Prostate gland (tissue), 2 donors: ENCODE results near the gene CPED1. TPM values are rescaled to one million over a fixed set of nuclear protein-coding genes. Genes with fewer than 3 reads are reported as not detected.
"Not testable (repeated sequence)": the region's sequence is repeated elsewhere in the genome, so short reads cannot be mapped to it uniquely, and the experiment has no call there.

Experiments used
- DNase-seq: peaks from one replicate; pipeline ENCODE4 v3.0.0-alpha.2; 2019; ENCODE audit warnings: low spot score
- H3K27ac ChIP-seq, 2 donors: fragments of 200-600 bp; sonication (generic); 2 replicates each; pipeline ENCODE4 v1.5.1; 2017 to 2019
- H3K27me3 ChIP-seq: fragments of 200-600 bp; sonication (generic); replicated peaks from 2 replicates; pipeline ENCODE4 v1.5.1; 2019; ENCODE audit not compliant: insufficient read depth
- H3K36me3 ChIP-seq, 2 donors: fragments of 200-600 bp; sonication (generic); 1 replicate in 1 of 2; 2 replicates in 1 of 2; pipeline versions ENCODE4 v1.5.1 to v1.8.1; 2017 to 2019
- H3K4me1 ChIP-seq: fragments of 200-600 bp; sonication (generic); replicated peaks from 2 replicates; pipeline ENCODE4 v1.5.1; 2019
- H3K4me3 ChIP-seq, 2 donors: fragments of 200-600 bp; sonication (generic); 2 replicates each; pipeline ENCODE4 v1.5.1; 2017 to 2019
- H3K9me3 ChIP-seq: fragments of 200-600 bp; sonication (generic); 2 replicates; pipeline ENCODE4 v1.5.1; 2017
- CTCF ChIP-seq, 4 experiments: fragments of 200-600 bp in 2 of 4; fragments of 450-650 bp in 2 of 4; sonication (generic) in 2 of 4; IDR thresholded peaks; 1 replicate in 3 of 4; 2 replicates in 1 of 4; pipeline ENCODE4 v1.5.1; 2016 to 2019; ENCODE audit warnings: antibody characterized with exemption in 4 of 4, mild to moderate bottlenecking in 2 of 4, moderate library complexity in 2 of 4
- POLR2A ChIP-seq: fragments of 450-650 bp; IDR thresholded peaks from one replicate; pipeline ENCODE4 v1.6.1; 2016; ENCODE audit warnings: antibody characterized with exemption, mild to moderate bottlenecking
- POLR2AphosphoS5 ChIP-seq: sonication (generic); formaldehyde crosslinking; IDR thresholded peaks from one replicate; pipeline ENCODE4 v1.6.1; 2017; ENCODE audit warnings: antibody characterized with exemption
- WGBS: methylation state at CpG from one replicate; pipeline ENCODE4 v1.1.5; 2018; 5-methylcytosine and 5-hydroxymethylcytosine counted together
- intact Hi-C: fragments of 100-400 bp; cut with DNase I; formaldehyde crosslinking; loops from one replicate; pipeline ENCODE4 v1.14.2; 2022
- total RNA-seq, 2 donors: library from RNA; depleted of rRNA; stranded (reverse); fragments of >200 nt; gene quantifications; one replicate each; pipeline ENCODE4 v1.1.0, GENCODE V29; 2016

CPED1 gene
- total RNA-seq, 2 donors from 2014 or later: 10.7 to 23.3 TPM

DNA sequence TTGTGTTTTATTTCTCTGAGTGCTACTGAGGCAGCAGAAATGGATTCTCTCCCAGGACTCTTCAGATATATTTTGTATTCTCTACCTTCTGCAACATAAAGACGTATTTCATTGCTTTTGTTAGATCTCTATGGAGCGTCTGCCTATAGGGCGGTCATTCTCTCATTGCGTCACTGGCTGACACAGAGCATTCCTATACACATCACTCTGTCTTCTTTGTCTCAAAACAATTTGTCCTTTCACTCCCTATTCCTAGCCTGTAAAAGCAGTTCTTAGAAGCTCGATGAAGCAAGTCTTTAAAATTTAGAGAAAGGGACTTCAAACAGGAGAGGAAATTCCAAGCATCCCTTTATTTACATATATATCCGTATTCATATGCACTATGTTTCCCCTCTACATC, 120.6 kb downstream of the CPED1 start:
- H3K36me3 ChIP-seq: no peaks in the 10 kb centered on the region
- H3K4me3 ChIP-seq: no peak overlapping the region
- no peaks in the 10 kb centered on the region for H3K4me1 ChIP-seq
- DNase-seq: no peak
- H3K27me3 ChIP-seq: no peaks in the 10 kb centered on the region
- no peak for TF ChIP-seq CTCF (IDR thresholded peaks at IDR 0.05)
- no peak for TF ChIP-seq POLR2AphosphoS5
- no peak for TF ChIP-seq POLR2A
- no peaks in the 10 kb centered on the region for H3K9me3 ChIP-seq
- WGBS: 78% methylated on average over 6 of the region's 6 CpGs
- intact Hi-C loops: loop anchor here (5.0 kb wide), 1 partner anchor 302 kb away; no protein-coding TSS in a partner anchor
- H3K27ac ChIP-seq: no peak overlapping the region

- no peak for DNase-seq
- Histone ChIP-seq H3K27me3 (no peaks in the 10 kb centered on the region), H3K4me1 (no peaks in the 10 kb centered on the region), H3K27ac (no peak overlapping the region), H3K9me3 (no peaks in the 10 kb centered on the region), H3K36me3 (no peaks in the 10 kb centered on the region), H3K4me3 (no peak overlapping the region)
- intact Hi-C loops: no loop called here
- no peak for TF ChIP-seq CTCF (IDR thresholded peaks at IDR 0.05)
- TF ChIP-seq POLR2AphosphoS5: no peak
- no peak for TF ChIP-seq POLR2A
Observed at GRCh38 chr7:121113288-121113687, 124.8 kb downstream of the CPED1 start.

DNA sequence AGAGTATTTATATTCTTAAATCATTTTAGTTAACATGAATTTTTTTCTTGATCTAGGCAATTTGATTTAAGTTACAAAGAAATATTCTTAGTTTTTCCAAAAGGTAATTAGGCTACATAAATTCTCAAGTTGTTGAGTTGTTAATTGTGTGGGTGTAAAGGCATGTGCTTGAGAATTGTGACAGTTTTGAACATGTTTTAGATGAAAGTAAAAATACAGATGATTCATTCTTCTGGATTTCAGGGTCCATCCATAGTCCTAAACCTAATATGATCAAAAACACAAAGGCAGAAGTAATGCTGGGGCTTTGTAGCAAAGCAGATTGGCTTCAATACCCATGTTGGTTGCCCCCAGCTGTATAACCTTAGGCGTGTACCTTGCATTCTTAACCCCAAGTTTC, 127.9 kb downstream of the CPED1 start:
- H3K27ac ChIP-seq: no peak overlapping the region
- H3K4me3 ChIP-seq: no peak overlapping the region
- no peak for DNase-seq
- TF ChIP-seq CTCF (IDR thresholded peaks at IDR 0.05) (no peak), POLR2AphosphoS5 (no peak), POLR2A (no peak)
- no peaks in the 10 kb centered on the region for H3K36me3 ChIP-seq
- WGBS: 90% methylated on average over 1 of the region's 1 CpG
- no peaks in the 10 kb centered on the region for H3K27me3 ChIP-seq
- H3K9me3 ChIP-seq: no peaks in the 10 kb centered on the region
- H3K4me1 ChIP-seq: no peaks in the 10 kb centered on the region
- intact Hi-C loops: no loop called here

- Histone ChIP-seq H3K4me3 (no peak overlapping the region), H3K27ac (no peak overlapping the region), H3K27me3 (no peaks in the 10 kb centered on the region), H3K36me3 (no peaks in the 10 kb centered on the region), H3K9me3 (no peaks in the 10 kb centered on the region), H3K4me1 (no peaks in the 10 kb centered on the region)
- no peak for TF ChIP-seq POLR2A
- no peak for DNase-seq
- WGBS: 98% methylated on average over 9 of the region's 9 CpGs
- intact Hi-C loops: no loop called here
Observed at GRCh38 chr7:121119047-121119446, 130.5 kb downstream of the CPED1 start.

DNA sequence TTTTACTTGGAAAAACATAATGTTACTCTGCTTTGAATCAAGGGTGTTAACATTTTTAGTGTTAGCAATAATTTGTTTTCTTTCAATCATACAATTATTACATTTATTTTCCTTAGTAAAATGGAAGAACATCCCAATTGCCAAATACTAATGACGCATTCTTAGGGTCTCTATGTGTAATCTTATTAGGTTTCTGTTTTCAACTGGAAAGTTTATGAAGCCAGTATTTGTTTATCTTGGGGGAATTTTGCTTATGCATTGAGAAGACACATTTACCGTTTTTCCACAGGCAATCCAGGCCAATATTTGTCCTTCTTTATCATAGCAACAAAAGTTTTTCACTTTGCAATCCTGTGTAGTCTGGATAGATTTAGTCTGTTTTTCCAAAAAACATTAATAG, 134.5 kb downstream of the CPED1 start:
- DNase-seq: no peak
- intact Hi-C loops: no loop called here
- H3K27me3 ChIP-seq: no peaks in the 10 kb centered on the region
- H3K4me3 ChIP-seq: no peak overlapping the region
- no peak for TF ChIP-seq CTCF (IDR thresholded peaks at IDR 0.05)
- no peak for TF ChIP-seq POLR2AphosphoS5
- TF ChIP-seq POLR2A: no peak
- no peak overlapping the region for H3K27ac ChIP-seq
- 49% methylated on average over 2 of the region's 2 CpGs for whole genome bisulfite sequencing
- H3K4me1 ChIP-seq: no peaks in the 10 kb centered on the region
- H3K36me3 ChIP-seq: no peaks in the 10 kb centered on the region
- no peaks in the 10 kb centered on the region for H3K9me3 ChIP-seq

DNA sequence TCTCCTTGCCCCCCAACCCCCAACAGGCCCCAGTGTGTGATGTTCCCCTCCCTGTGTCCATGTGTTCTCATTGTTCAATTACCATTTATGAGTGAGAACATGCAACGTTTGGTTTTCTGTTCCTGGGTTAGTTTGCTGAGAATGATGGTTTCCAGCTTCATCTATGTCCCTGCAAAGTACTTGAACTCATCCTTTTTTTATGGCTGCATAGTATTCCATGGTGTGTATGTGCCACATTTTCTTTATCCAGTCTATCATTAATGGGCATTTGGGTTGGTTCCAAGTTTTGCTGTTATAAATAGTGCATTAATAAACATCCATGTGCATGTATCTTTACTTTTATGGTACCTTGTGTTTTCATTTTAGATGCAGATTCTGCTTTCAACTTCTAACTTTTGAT, 136.9 kb downstream of the CPED1 start:
- H3K4me1 ChIP-seq, intact Hi-C loops, H3K27me3 ChIP-seq, H3K4me3 ChIP-seq, DNase-seq, H3K27ac ChIP-seq, H3K36me3 ChIP-seq, H3K9me3 ChIP-seq: not testable (repeated sequence)
- WGBS: 77% methylated on average over 1 of the region's 1 CpG
